ENCODE results near the gene KDM5C.
"Not testable (repeated sequence)": the region's sequence is repeated elsewhere in the genome, so short reads cannot be mapped to it uniquely, and the experiment has no call there.

KDM5C gene

GRCh38 chrX:53190363-53190960, 34.5 kb downstream of the KDM5C start:
- no peak for DNase-seq (ENCODE audit: low read depth in 2 of 2)

DNA sequence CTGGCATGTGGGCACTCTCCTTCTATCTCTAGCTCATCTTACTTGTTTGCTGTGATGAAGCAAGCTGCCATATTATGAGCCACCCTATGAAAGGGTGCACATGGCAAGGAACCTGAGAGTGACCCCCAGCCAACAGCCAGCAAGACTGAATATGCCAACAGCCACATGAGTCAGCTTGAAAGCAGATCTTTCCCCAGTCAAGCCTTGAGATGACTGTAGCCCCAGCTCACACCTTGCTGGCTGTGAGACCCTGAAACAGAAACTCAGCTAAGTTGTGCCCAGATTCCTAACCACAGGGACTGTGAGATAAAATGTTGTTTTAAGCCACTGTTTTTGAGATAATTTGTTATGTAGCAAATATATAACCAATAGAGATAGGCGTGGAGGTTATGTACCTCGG, 36.2 kb downstream of the KDM5C start:
- DNase-seq (ENCODE audit: low read depth in 2 of 2): peak; percentile 38 to 42

- peak in 1 of 2 donors; percentile 17 for DNase-seq (ENCODE audit: low read depth in 2 of 2)
Measured at GRCh38 chrX:53186351-53186750, 38.7 kb downstream of the KDM5C start.

DNA sequence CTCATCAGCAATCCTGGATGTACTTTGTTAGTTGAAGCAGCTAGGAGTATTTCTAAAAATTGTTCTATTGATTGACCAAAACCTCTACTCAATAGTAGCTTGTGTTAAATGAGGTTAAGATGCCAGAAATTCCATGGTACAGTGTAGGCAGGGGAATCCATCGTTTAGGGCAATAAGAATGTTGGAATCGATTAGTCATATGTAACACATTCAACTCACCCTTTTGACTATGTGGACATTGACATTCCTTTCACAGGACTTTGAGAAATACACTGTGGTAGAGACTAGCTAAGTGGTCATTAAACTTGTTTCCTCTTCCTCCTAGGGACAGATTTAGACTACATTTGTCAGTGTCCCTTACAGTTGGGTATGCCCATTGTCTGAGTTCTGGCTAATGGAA, 40.2 kb downstream of the KDM5C start:
- no peak for DNase-seq (ENCODE audit: low read depth in 2 of 2)

DNA sequence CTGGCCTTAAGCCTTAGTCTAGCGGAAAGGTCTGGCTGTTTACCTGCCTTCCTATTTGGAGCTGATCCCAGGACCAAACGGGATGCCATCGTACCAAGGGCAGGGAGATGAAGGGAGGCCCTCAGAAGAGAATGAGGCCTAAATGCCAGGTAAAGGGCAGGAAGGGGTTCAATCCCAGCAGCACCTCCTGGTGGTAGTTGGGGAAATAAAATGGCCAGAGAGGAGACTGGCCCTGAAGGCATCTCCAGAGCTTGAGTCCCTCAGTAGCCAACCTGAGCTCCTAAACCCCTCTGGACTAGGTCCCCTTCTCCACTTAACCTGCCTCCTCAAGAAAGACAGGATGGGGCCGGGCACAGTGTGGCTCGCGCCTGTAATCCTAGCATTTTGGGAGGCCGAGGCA, 53.7 kb downstream of the KDM5C start:
- DNase-seq (ENCODE audit: low read depth in 2 of 2): no peak

GRCh38 chrX:53166103-53166502, 58.9 kb downstream of the KDM5C start:
- DNase-seq (ENCODE audit: low read depth in 2 of 2): no peak

GRCh38 chrX:53164566-53164965, 60.4 kb downstream of the KDM5C start:
- not testable (repeated sequence) for DNase-seq (ENCODE audit: low read depth in 2 of 2)

GRCh38 chrX:53163436-53163835, 61.6 kb downstream of the KDM5C start:
- no peak for DNase-seq (ENCODE audit: low read depth in 2 of 2)

- no peak for DNase-seq (ENCODE audit: low read depth in 2 of 2)
Measured at GRCh38 chrX:53160297-53160983, 64.6 kb downstream of the KDM5C start.

DNA sequence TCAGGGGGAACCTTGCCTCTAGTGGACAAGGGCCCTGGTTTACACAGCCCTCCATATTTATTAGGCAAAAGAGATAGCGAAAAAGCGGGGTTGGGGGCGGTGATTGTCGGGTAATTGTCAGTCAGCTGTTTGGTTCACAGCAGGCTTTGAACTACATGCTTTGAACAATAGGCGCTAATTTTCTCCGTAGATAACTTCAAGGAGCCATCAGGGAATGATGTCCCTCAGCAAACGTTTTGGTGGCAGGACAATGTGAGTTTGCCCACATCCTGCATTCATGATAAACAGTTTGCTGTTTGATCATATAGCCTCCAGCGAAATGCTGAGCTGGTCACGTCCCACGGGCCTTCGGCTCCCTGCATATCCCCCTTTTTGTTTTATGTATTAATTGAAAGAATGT, 65.8 kb downstream of the KDM5C start:
- no peak for DNase-seq (ENCODE audit: low read depth in 2 of 2)

DNA sequence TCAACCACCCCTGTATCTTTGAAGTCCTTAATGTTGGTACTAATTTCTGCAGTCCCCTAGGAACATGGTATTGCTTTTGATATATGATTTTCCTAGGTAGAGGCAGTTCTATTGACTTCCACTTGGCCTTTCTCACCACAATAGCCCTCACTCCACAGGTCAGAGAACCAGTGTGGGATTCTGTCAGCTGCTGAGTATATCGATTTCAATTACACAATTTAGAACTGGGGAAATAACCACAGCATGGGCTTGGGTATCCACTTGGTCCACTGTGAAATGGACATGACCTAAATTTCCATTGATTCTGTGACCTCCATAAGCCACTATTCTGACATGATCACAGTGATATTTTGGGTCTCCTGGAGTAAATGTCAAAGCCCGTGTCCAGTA, 68.8 kb downstream of the KDM5C start:
- no peak for DNase-seq (ENCODE audit: low read depth in 2 of 2)

- DNase-seq (ENCODE audit: low read depth in 2 of 2): no peak
Measured at GRCh38 chrX:53155512-53156206, 69.3 kb downstream of the KDM5C start.

DNA sequence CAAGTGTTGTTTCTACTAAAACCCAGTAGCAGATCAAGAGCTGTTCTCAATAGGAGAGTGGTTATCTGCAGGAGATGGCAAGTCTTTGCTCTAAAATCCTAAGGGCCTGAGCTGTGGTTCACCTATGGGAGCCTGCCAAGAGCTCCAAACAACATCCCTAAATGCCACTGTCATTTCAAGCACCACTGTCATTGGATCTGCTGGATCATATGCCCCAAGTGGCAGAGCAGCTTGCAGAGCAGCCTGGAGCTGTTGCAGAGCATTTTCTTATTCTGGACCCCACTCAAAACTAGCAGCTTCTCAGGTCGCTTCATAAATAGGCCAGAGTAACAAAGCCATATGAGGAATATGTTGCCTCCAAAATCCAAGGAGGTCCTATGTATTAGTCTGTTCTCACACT, 71.4 kb downstream of the KDM5C start:
- DNase-seq (ENCODE audit: low read depth in 2 of 2): no peak

Data from stimulated activated CD4-positive, alpha-beta T cell treated with anti-CD3 and anti-CD28 coated beads, Interleukin-15, amount 100 ng/mL, for 48 hours (primary cell).